ENCODE data around the gene SNTG2.

GRCh38 chr2:1137264-1137663, 186.6 kb downstream of the SNTG2 start:
- no peak for TF ChIP-seq CTCF (IDR thresholded peaks at IDR 0.05)
- no peak for TF ChIP-seq POLR2A (IDR thresholded peaks at IDR 0.05)
